Heart left ventricle (tissue), 16 donors: ENCODE measurements around the gene PCBD1. TPM values are rescaled to one million over a fixed set of nuclear protein-coding genes. Genes with fewer than 3 reads are reported as not detected.
A peak's percentile ranks its signal among the peaks of the same experiment; 100 is the strongest.

ENCODE experiments used
- ATAC-seq, 4 donors: fragments of 200-7000 bp; cut with Tn5 transposase; one replicate each; pipeline ENCODE4 v1.9.1; 2020 to 2022; ENCODE audit warnings: moderate library complexity in 4 of 4, mild to moderate bottlenecking in 3 of 4, moderate number of reproducible peaks in 1 of 4
- DNase-seq, 5 donors: peaks; one replicate each; pipeline ENCODE4 v3.0.0-alpha.2; 2020
- H3K27ac ChIP-seq, 12 donors: fragments of 200-600 bp; sonication (generic) in 4 of 12; one replicate each; pipeline versions ENCODE4 v1.5.0 to v1.8.0; 2016 to 2022; ENCODE audit warnings: mild to moderate bottlenecking in 2 of 12
- H3K27me3 ChIP-seq, 9 donors: fragments of 200-600 bp; sonication (generic) in 2 of 9; one replicate each; pipeline versions ENCODE4 v1.5.1 to v1.8.0; 2016 to 2022; ENCODE audit warnings: mild to moderate bottlenecking in 3 of 9
- H3K36me3 ChIP-seq, 9 donors: fragments of 200-600 bp; sonication (generic) in 2 of 9; one replicate each; pipeline versions ENCODE4 v1.5.0 to v1.8.0; 2018 to 2022; ENCODE audit warnings: mild to moderate bottlenecking in 2 of 9
- H3K4me1 ChIP-seq, 12 donors: fragments of 200-600 bp; sonication (generic) in 4 of 12; one replicate each; pipeline versions ENCODE4 v1.5.0 to v1.8.0; 2016 to 2022; ENCODE audit warnings: mild to moderate bottlenecking in 3 of 12
- H3K4me3 ChIP-seq, 12 donors: fragments of 200-600 bp; sonication (generic) in 4 of 12; one replicate each; pipeline versions ENCODE4 v1.5.0 to v1.8.0; 2017 to 2022; ENCODE audit warnings: mild to moderate bottlenecking in 9 of 12, moderate library complexity in 4 of 12
- H3K9me3 ChIP-seq, 12 donors: fragments of 200-600 bp; sonication (generic) in 4 of 12; one replicate each; pipeline versions ENCODE4 v1.5.0 to v1.8.0; 2016 to 2022; ENCODE audit warnings: mild to moderate bottlenecking in 1 of 12
- CTCF ChIP-seq, 12 donors: fragments of 200-600 bp; sonication (generic) in 4 of 12; IDR thresholded peaks; one replicate each; pipeline versions ENCODE4 v1.5.0 to v1.8.0; 2018 to 2022; ENCODE audit warnings: antibody characterized with exemption in 12 of 12, mild to moderate bottlenecking in 5 of 12
- POLR2A ChIP-seq, 2 donors: fragments of 450-650 bp; IDR thresholded peaks; one replicate each; pipeline ENCODE4 v1.6.1; 2017; ENCODE audit warnings: antibody characterized with exemption in 2 of 2, mild to moderate bottlenecking in 2 of 2, moderate library complexity in 2 of 2
- WGBS, 4 donors: extraction: QIAGEN DNeasy Blood & Tissue Kit in 2 of 4; methylation state at CpG; one replicate each; pipeline versions ENCODE4 v1.1.5 to v1.1.7; 2013 to 2018; 5-methylcytosine and 5-hydroxymethylcytosine counted together
- intact Hi-C, 10 donors: fragments of 100-400 bp; cut with DNase I; formaldehyde crosslinking; loops; one replicate each; pipeline versions ENCODE4 v1.11.1 to v1.14.2; 2022
- polyA plus RNA-seq, 2 donors: library from polyadenylated mRNA; stranded (reverse); fragments of 200-250 nt; gene quantifications; one replicate each; pipeline ENCODE4 v1.2.3, GENCODE V29; 2013
- total RNA-seq, 9 donors: library from RNA; depleted of rRNA in 2 of 9; stranded (reverse); fragments of >200 nt in 2 of 9; fragmentation: NEBNext Ultra II Directional in 3 of 9; extraction: Animal tissue kit (Norgen Biotek cat#: 25700) in 3 of 9; gene quantifications; one replicate each; pipeline versions ENCODE4 v1.1.0 to v1.2.4, GENCODE V29; 2016 to 2023
- donor health status: ischemic (EF 13 %, LVEDD 7.1; RV severe dilation, severe dysfunction).
- donor health status: healthy with polysubstance abuse.
- donor health status: DM: no; HTN: yes; CAD: no.
- donor health status: DM: no; HTN: no; CAD: no.
- donor health status: ischemic (EF 25% LVEDD 6.9; RV normal size, moderate dysfunction).
- donor health status: ischemic (EF 25% LVEDD 5.7; RV mildly dilated, moderate dysfunction).
- donor health status: healthy.
- donor health status: DM: yes; HTN: yes; CAD: no.
- donor health status: ischemic (EF 35%, LVEDD 5.7; RV mildly dilated, moderate dysfunction).
- donor health status: nonischemic (EF 11% LVEDD 7.7; RV severe dilation, severe dysfunction).
- donor health status: DM: yes; HTN: yes; CAD: no.
- donor health status: PGD.
- donor health status: ischemic (EF 29% LVEDD 5.4; RV normal size, mild dysfunction).
- donor health status: nonischemic (EF 23%, LVEDD 6.1; RV moderate dilation, normal function).

Gene PCBD1
- total and polyA plus RNA-seq, 11 donors: 103 to 189 (median 144) TPM

DNA sequence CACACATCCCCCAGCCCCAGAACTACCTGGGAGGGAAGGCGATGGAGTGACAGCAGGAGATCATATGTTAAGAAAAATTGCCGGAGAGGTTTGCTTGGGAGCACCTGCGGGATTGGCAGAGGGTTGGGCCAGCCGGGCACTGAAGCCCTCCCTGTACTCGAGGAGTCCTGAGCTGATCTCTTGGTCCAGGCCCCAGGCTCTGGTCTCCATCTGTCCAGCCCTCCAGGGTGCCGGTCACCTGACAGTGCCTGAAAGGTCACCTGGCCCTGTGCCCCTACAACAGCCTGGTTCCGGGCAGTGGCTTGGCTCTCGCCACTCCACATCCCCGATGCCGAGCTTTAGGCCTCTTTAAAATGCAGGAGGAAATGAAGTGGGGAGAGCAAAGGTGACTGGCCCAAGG, 47.3 kb upstream of the PCBD1 start:
- Histone ChIP-seq H3K4me1 (peaks cover 0 to 23% (median 10%) of the 10 kb centered on the region in 12 donors), H3K27me3 (peaks cover 0 to 12% (median 0%) of the 10 kb centered on the region in 9 donors), H3K4me3 (no peak overlapping the region), H3K9me3 (no peaks in the 10 kb centered on the region), H3K27ac (peak overlapping the region in 1 of 12 donors; percentile 5), H3K36me3 (no peaks in the 10 kb centered on the region)
- ATAC-seq (no peak), DNase-seq (no peak)
- no peak for TF ChIP-seq POLR2A (IDR thresholded peaks at IDR 0.05)
- no peak for TF ChIP-seq CTCF (IDR thresholded peaks at IDR 0.05)
- intact Hi-C loops: loop anchor here in 2 of 10 donors (10.0 kb wide), 1 partner anchor 129 kb away; no protein-coding TSS in a partner anchor
- 66 to 74% (median 68%) methylated on average over 10 of the region's 10 CpGs for WGBS, 4 donors

- DNase-seq (peak in 1 of 5 donors; percentile 28), ATAC-seq (no peak)
- no peak for TF ChIP-seq POLR2A (IDR thresholded peaks at IDR 0.05)
- TF ChIP-seq CTCF (IDR thresholded peaks at IDR 0.05): no peak
- H3K27ac ChIP-seq: no peak overlapping the region
- no peak overlapping the region for H3K4me3 ChIP-seq
- intact Hi-C loops: loop anchor here in 2 of 10 donors (10.0 kb wide), 1 partner anchor 130 kb away; no protein-coding TSS in a partner anchor
- H3K36me3 ChIP-seq: no peaks in the 10 kb centered on the region
- H3K4me1 ChIP-seq: peaks cover 0 to 18% (median 8%) of the 10 kb centered on the region in 12 donors
- peaks cover 0 to 12% (median 0%) of the 10 kb centered on the region in 9 donors for H3K27me3 ChIP-seq
- 85 to 96% (median 93%) methylated on average over 11 of the region's 11 CpGs for WGBS, 4 donors
- H3K9me3 ChIP-seq: no peaks in the 10 kb centered on the region
These were observed 46.8 kb upstream of the PCBD1 start for GRCh38 chr10:70935125-70935625.

GRCh38 chr10:70934701-70935100, 46.3 kb upstream of the PCBD1 start:
- Histone ChIP-seq H3K9me3 (no peaks in the 10 kb centered on the region), H3K27ac (no peak overlapping the region), H3K4me3 (no peak overlapping the region), H3K27me3 (peaks cover 0 to 12% (median 0%) of the 10 kb centered on the region in 9 donors), H3K36me3 (no peaks in the 10 kb centered on the region), H3K4me1 (peaks cover 0 to 14% (median 4%) of the 10 kb centered on the region in 12 donors)
- no peak for DNase-seq
- no peak for TF ChIP-seq CTCF (IDR thresholded peaks at IDR 0.05)
- no peak for TF ChIP-seq POLR2A (IDR thresholded peaks at IDR 0.05)
- intact Hi-C loops: loop anchor here in 2 of 10 donors (10.0 kb wide), 1 partner anchor 130 kb away; no protein-coding TSS in a partner anchor
- 75 to 100% (median 96%) methylated on average over 1 of the region's 1 CpG for WGBS, 4 donors
- ATAC-seq: no peak

DNA sequence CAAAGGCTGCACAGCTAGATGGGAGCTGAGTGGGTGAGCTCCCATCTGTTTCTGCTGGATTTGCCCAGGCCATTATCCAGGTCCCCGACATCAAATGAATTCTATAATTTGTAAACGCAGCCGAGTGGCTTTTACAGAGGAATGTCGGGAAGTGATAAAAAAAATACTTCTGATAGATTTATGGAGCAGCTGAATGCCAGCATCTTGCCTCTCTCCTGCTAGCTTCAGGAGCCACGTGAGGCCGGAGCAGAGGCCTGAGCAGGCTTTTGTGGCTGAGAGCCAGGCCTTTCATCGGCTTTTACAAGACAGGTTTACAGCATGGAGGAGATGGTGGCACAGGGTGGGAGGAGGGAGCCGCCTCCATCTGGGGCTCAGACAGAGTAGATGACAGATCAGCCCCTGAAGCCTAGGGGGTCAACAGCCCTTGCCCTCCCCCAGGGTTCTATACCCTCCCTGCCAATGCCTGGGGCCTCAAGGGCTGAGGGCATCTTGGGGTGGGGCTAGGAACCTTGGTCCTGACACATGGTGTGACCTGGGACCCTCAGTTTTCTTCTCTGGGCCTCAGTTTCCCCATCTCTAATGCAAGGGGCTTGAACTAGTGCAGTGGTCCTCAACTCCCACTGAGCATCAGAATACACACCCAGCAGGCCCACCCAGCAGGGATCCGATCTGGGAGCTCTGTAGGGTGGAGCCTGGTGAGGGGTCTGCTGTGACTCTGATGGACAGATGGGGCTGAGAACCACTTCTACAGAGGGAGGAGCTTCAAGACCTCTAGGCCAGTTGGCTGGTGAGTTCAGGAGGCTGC, 44.2 kb upstream of the PCBD1 start:
- H3K36me3 ChIP-seq: no peaks in the 10 kb centered on the region
- no peak overlapping the region for H3K27ac ChIP-seq
- WGBS, 4 donors: 53 to 61% (median 58%) methylated on average over 7 to 9 of the region's 9 CpGs
- no peaks in the 10 kb centered on the region for H3K9me3 ChIP-seq
- intact Hi-C loops: loop anchor here in 2 of 10 donors (10.0 kb wide), 1 partner anchor 132 kb away; no protein-coding TSS in a partner anchor
- peak in 2 of 5 donors; percentile 28 to 50 for DNase-seq
- no peak for TF ChIP-seq POLR2A (IDR thresholded peaks at IDR 0.05)
- no peak for TF ChIP-seq CTCF (IDR thresholded peaks at IDR 0.05)
- peak in 1 of 4 donors; percentile 31 for ATAC-seq
- peaks cover 0 to 12% (median 0%) of the 10 kb centered on the region in 9 donors for H3K27me3 ChIP-seq
- no peak overlapping the region for H3K4me3 ChIP-seq
- peaks cover 0 to 9% (median 0%) of the 10 kb centered on the region in 12 donors for H3K4me1 ChIP-seq
